ENCODE results near the gene NR1H3. TPM values are rescaled to one million over a fixed set of nuclear protein-coding genes. Genes with fewer than 3 reads are reported as not detected.
A peak's percentile ranks its signal among the peaks of the same experiment; 100 is the strongest.

NR1H3 gene
- polyA plus RNA-seq, 1 of the 3 experiments (the other 2 are of a cell fraction) = 7.3 TPM

DNA sequence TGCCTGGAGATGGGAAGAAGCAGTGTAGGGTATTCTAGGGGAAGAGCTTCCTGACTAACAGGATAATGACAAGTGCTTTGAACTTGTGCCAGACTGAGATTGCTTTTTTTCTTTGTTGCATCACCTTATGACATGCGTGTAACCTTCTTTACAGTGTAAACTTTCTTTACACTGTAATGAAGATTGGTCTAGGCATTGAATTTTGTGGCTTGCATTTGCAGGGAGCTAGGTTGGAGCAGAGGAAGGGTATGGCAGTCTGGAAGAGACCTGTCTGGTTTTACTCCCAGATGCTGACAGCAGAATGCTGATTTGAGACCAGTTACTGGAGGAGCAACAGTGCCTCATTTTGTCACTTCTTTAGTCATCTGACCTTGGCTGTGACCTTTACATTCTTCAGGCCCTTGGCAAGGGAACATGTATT lies 37.4 kb upstream of the NR1H3 start:
- 25% methylated on average over 1 of the region's 1 CpG for WGBS (ENCODE audit: low lambda C conversion rate)
- Histone ChIP-seq H3F3A (replicated peaks; ENCODE audit: insufficient read depth) (peaks cover 27% of the 10 kb centered on the region), H3K4me2 (peak overlapping the region; percentile 48), H3K27me3 (ENCODE audit: insufficient read depth) (no peaks in the 10 kb centered on the region), H3K9me3 (no peaks in the 10 kb centered on the region), H3K9ac (no peak overlapping the region), H3K9me2 (no peaks in the 10 kb centered on the region), H3K4me3 (ENCODE audit: low read depth in 2 of 2, low read length in 1 of 2) (no peak overlapping the region), H3K79me2 (ENCODE audit: insufficient read depth) (peaks cover 80% of the 10 kb centered on the region), H2AFZ (ENCODE audit: low read depth) (no peak overlapping the region), H4K20me1 (ENCODE audit: insufficient read depth) (peaks cover 41% of the 10 kb centered on the region), H3K4me1 (ENCODE audit: control insufficient read depth in 1 of 2, insufficient read depth in 2 of 2, low read depth in 1 of 2, low read length in 1 of 2) (peaks cover 13 to 31% of the 10 kb centered on the region in 2 experiments; a peak in 2 of 4 replicates), H3K27ac (ENCODE audit: low read depth in 2 of 2, low read length in 1 of 2) (peak overlapping the region in 1 of 2 experiments; percentile 21; a peak in 2 of 4 replicates), H3K36me3 (replicated peaks in 1 of 2; ENCODE audit: control insufficient read depth in 1 of 2, insufficient read depth in 2 of 2, low read length in 1 of 2) (peaks cover 12 to 30% of the 10 kb centered on the region in 2 experiments)
- DNase-seq = no peak
- POLR2A ChIA-PET = interaction anchor here (0.7 to 2.2 kb wide), 5 partner anchors 11 to 41 kb away, joined by 3 to 9 read pairs (median 4); partner anchors contain the start of gene ACP2
- TF ChIP-seq, protein P1, sequence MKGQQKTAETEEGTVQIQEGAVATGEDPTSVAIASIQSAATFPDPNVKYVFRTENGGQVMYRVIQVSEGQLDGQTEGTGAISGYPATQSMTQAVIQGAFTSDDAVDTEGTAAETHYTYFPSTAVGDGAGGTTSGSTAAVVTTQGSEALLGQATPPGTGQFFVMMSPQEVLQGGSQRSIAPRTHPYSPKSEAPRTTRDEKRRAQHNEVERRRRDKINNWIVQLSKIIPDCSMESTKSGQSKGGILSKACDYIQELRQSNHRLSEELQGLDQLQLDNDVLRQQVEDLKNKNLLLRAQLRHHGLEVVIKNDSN (IDR thresholded peaks at IDR 0.05; ENCODE audit: borderline replicate concordance, low read depth) = no peak
- TF ChIP-seq FOSL2 (IDR thresholded peaks at IDR 0.05; ENCODE audit: borderline replicate concordance, low read depth) (peak; percentile 38; the same call in 1 of the 2 replicates), SIN3A (IDR thresholded peaks at IDR 0.05; ENCODE audit: borderline replicate concordance, low read depth, low read length) (no peak), TCF12 (IDR thresholded peaks at IDR 0.05) (peak; percentile 69), FOXM1 (IDR thresholded peaks at IDR 0.05; ENCODE audit: low read depth) (no peak), ELF1 (IDR thresholded peaks at IDR 0.05) (no peak), NRF1 (IDR thresholded peaks at IDR 0.05; ENCODE audit: low read depth, low read length) (no peak), GABPA (IDR thresholded peaks at IDR 0.05; ENCODE audit: low read depth) (no peak), POLR2AphosphoS5 (IDR thresholded peaks at IDR 0.05; ENCODE audit: low read depth, low read length) (no peak), FOXJ3 (CRISPR knock-in tag; IDR thresholded peaks at IDR 0.05) (no peak), CHD2 (IDR thresholded peaks at IDR 0.05; ENCODE audit: low read length, partially characterized antibody) (no peak), TEAD4 (IDR thresholded peaks at IDR 0.05; ENCODE audit: borderline replicate concordance, insufficient read depth) (no peak)
- TF ChIP-seq, protein P2, sequence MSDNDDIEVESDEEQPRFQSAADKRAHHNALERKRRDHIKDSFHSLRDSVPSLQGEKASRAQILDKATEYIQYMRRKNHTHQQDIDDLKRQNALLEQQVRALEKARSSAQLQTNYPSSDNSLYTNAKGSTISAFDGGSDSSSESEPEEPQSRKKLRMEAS (IDR thresholded peaks at IDR 0.05; ENCODE audit: low read depth) = no peak
- TF ChIP-seq, protein P3, sequence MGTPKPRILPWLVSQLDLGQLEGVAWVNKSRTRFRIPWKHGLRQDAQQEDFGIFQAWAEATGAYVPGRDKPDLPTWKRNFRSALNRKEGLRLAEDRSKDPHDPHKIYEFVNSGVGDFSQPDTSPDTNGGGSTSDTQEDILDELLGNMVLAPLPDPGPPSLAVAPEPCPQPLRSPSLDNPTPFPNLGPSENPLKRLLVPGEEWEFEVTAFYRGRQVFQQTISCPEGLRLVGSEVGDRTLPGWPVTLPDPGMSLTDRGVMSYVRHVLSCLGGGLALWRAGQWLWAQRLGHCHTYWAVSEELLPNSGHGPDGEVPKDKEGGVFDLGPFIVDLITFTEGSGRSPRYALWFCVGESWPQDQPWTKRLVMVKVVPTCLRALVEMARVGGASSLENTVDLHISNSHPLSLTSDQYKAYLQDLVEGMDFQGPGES (IDR thresholded peaks at IDR 0.05; ENCODE audit: low read depth, low read length) = no peak
- TF ChIP-seq, protein P4, sequence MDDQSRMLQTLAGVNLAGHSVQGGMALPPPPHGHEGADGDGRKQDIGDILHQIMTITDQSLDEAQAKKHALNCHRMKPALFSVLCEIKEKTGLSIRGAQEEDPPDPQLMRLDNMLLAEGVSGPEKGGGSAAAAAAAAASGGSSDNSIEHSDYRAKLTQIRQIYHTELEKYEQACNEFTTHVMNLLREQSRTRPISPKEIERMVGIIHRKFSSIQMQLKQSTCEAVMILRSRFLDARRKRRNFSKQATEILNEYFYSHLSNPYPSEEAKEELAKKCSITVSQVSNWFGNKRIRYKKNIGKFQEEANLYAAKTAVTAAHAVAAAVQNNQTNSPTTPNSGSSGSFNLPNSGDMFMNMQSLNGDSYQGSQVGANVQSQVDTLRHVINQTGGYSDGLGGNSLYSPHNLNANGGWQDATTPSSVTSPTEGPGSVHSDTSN (IDR thresholded peaks at IDR 0.05) = peak; percentile 52
- TF ChIP-seq, protein P5, sequence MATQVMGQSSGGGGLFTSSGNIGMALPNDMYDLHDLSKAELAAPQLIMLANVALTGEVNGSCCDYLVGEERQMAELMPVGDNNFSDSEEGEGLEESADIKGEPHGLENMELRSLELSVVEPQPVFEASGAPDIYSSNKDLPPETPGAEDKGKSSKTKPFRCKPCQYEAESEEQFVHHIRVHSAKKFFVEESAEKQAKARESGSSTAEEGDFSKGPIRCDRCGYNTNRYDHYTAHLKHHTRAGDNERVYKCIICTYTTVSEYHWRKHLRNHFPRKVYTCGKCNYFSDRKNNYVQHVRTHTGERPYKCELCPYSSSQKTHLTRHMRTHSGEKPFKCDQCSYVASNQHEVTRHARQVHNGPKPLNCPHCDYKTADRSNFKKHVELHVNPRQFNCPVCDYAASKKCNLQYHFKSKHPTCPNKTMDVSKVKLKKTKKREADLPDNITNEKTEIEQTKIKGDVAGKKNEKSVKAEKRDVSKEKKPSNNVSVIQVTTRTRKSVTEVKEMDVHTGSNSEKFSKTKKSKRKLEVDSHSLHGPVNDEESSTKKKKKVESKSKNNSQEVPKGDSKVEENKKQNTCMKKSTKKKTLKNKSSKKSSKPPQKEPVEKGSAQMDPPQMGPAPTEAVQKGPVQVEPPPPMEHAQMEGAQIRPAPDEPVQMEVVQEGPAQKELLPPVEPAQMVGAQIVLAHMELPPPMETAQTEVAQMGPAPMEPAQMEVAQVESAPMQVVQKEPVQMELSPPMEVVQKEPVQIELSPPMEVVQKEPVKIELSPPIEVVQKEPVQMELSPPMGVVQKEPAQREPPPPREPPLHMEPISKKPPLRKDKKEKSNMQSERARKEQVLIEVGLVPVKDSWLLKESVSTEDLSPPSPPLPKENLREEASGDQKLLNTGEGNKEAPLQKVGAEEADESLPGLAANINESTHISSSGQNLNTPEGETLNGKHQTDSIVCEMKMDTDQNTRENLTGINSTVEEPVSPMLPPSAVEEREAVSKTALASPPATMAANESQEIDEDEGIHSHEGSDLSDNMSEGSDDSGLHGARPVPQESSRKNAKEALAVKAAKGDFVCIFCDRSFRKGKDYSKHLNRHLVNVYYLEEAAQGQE (IDR thresholded peaks at IDR 0.05; ENCODE audit: low read depth, low read length) = no peak
- TF ChIP-seq, protein P6, sequence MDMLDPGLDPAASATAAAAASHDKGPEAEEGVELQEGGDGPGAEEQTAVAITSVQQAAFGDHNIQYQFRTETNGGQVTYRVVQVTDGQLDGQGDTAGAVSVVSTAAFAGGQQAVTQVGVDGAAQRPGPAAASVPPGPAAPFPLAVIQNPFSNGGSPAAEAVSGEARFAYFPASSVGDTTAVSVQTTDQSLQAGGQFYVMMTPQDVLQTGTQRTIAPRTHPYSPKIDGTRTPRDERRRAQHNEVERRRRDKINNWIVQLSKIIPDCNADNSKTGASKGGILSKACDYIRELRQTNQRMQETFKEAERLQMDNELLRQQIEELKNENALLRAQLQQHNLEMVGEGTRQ (IDR thresholded peaks at IDR 0.05; ENCODE audit: borderline replicate concordance, low read depth, low read length) = no peak
- TF ChIP-seq, protein P7, sequence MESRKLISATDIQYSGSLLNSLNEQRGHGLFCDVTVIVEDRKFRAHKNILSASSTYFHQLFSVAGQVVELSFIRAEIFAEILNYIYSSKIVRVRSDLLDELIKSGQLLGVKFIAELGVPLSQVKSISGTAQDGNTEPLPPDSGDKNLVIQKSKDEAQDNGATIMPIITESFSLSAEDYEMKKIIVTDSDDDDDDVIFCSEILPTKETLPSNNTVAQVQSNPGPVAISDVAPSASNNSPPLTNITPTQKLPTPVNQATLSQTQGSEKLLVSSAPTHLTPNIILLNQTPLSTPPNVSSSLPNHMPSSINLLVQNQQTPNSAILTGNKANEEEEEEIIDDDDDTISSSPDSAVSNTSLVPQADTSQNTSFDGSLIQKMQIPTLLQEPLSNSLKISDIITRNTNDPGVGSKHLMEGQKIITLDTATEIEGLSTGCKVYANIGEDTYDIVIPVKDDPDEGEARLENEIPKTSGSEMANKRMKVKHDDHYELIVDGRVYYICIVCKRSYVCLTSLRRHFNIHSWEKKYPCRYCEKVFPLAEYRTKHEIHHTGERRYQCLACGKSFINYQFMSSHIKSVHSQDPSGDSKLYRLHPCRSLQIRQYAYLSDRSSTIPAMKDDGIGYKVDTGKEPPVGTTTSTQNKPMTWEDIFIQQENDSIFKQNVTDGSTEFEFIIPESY (IDR thresholded peaks at IDR 0.05; ENCODE audit: borderline replicate concordance, low read depth) = no peak
- CTCF ChIA-PET = interaction anchor here (0.6 to 2.3 kb wide), 5 partner anchors 13 to 134 kb away, joined by 3 to 7 read pairs (median 4); no protein-coding TSS in a partner anchor

Data from SK-N-SH (cell line).